Osteoblast (primary cell): ENCODE measurements around the gene JMJD1C. TPM values are rescaled to one million over a fixed set of nuclear protein-coding genes. Genes with fewer than 3 reads are reported as not detected.

Experiments used
- DNase-seq: peaks from one replicate; pipeline ENCODE4 v3.0.0; 2011; ENCODE audit warnings: low spot score, mixed read lengths; ENCODE audit not compliant: insufficient read length; ENCODE audit errors: missing footprints
- H2AFZ ChIP-seq: 2 replicates; pipeline ENCODE4 v1.6.0; 2011; ENCODE audit warnings: mild to moderate bottlenecking, low read length
- H3K27ac ChIP-seq: 2 replicates; pipeline ENCODE4 v1.5.1; 2011; ENCODE audit warnings: mild to moderate bottlenecking, low read depth, low read length, moderate library complexity
- H3K27me3 ChIP-seq: 2 replicates; pipeline ENCODE4 v1.6.0; 2012; ENCODE audit warnings: mild to moderate bottlenecking, control low read depth, inconsistent platforms, low read length, moderate library complexity; ENCODE audit not compliant: insufficient read depth
- H3K36me3 ChIP-seq: 2 replicates; pipeline ENCODE4 v1.5.1; 2011; ENCODE audit warnings: mild to moderate bottlenecking, low read length, control low read depth, moderate library complexity; ENCODE audit not compliant: insufficient read depth
- H3K4me1 ChIP-seq: 2 replicates; pipeline ENCODE4 v1.5.1; 2011; ENCODE audit warnings: mild to moderate bottlenecking, low read length, control low read depth, moderate library complexity; ENCODE audit not compliant: insufficient read depth
- H3K4me2 ChIP-seq: 2 replicates; pipeline ENCODE4 v1.6.0; 2011; ENCODE audit warnings: mild to moderate bottlenecking, low read length; ENCODE audit not compliant: insufficient read depth
- H3K4me3 ChIP-seq: fragments of 200-600 bp; sonication (generic); 3 replicates; pipeline ENCODE4 v1.5.1; 2012; ENCODE audit warnings: mild to moderate bottlenecking, low read length, inconsistent platforms; ENCODE audit not compliant: insufficient read depth
- H3K79me2 ChIP-seq: 2 replicates; pipeline ENCODE4 v1.6.0; 2012; ENCODE audit warnings: mild to moderate bottlenecking, low read length, control low read depth, inconsistent platforms; ENCODE audit not compliant: insufficient read depth
- H3K9me3 ChIP-seq: 2 replicates; pipeline ENCODE4 v1.5.1; 2011; ENCODE audit warnings: low read depth, low read length, control low read depth
- H4K20me1 ChIP-seq: 2 replicates; pipeline ENCODE4 v1.6.0; 2012; ENCODE audit warnings: mild to moderate bottlenecking, low read length, control low read depth; ENCODE audit not compliant: insufficient read depth
- CTCF ChIP-seq: IDR thresholded peaks from 2 replicates; pipeline ENCODE4 v1.5.1; 2011; ENCODE audit warnings: mild to moderate bottlenecking, low read depth, low read length, moderate library complexity; ENCODE audit errors: extremely low read depth
- total RNA-seq: library from RNA; depleted of rRNA; stranded (reverse); fragments of >200 nt; gene quantifications from 2 replicates; pipeline ENCODE4 v1.2.3, GENCODE V29; 2012

The JMJD1C gene
- total RNA-seq, 1 donor, result 92.6 TPM

- H3K4me1 ChIP-seq, result peaks cover 13% of the 10 kb centered on the region
- H3K79me2 ChIP-seq, result peaks cover 98% of the 10 kb centered on the region
- H3K4me3 ChIP-seq, result no peak overlapping the region
- H3K27ac ChIP-seq, result no peak overlapping the region
- no peaks in the 10 kb centered on the region for H3K27me3 ChIP-seq
- no peaks in the 10 kb centered on the region for H3K9me3 ChIP-seq
- no peak overlapping the region for H3K4me2 ChIP-seq
- peaks cover 9% of the 10 kb centered on the region for H3K36me3 ChIP-seq
- no peaks in the 10 kb centered on the region for H4K20me1 ChIP-seq
- no peak overlapping the region for H2AFZ ChIP-seq
- no peak for DNase-seq
- no peak for TF ChIP-seq CTCF
These were observed 203.2 kb downstream of the JMJD1C start for GRCh38 chr10:63262430-63263073.

GRCh38 chr10:63261496-63261895 is 204.3 kb downstream of the JMJD1C start:
- no peak overlapping the region for H3K4me2 ChIP-seq
- no peaks in the 10 kb centered on the region for H3K27me3 ChIP-seq
- no peaks in the 10 kb centered on the region for H3K9me3 ChIP-seq
- TF ChIP-seq CTCF, result no peak
- no peak for DNase-seq
- H3K79me2 ChIP-seq, result peaks cover 98% of the 10 kb centered on the region
- H3K27ac ChIP-seq, result no peak overlapping the region
- peaks cover 9% of the 10 kb centered on the region for H3K36me3 ChIP-seq
- H3K4me1 ChIP-seq, result peaks cover 16% of the 10 kb centered on the region
- no peak overlapping the region for H3K4me3 ChIP-seq
- H4K20me1 ChIP-seq, result no peaks in the 10 kb centered on the region
- no peak overlapping the region for H2AFZ ChIP-seq

- DNase-seq, result no peak
- H2AFZ ChIP-seq, result no peak overlapping the region
- no peak overlapping the region for H3K4me3 ChIP-seq
- no peak for TF ChIP-seq CTCF
- no peaks in the 10 kb centered on the region for H3K27me3 ChIP-seq
- peaks cover 97% of the 10 kb centered on the region for H3K79me2 ChIP-seq
- peaks cover 9% of the 10 kb centered on the region for H3K36me3 ChIP-seq
- peaks cover 18% of the 10 kb centered on the region for H3K4me1 ChIP-seq
- H4K20me1 ChIP-seq, result no peaks in the 10 kb centered on the region
- H3K4me2 ChIP-seq, result no peak overlapping the region
- no peak overlapping the region for H3K27ac ChIP-seq
- no peaks in the 10 kb centered on the region for H3K9me3 ChIP-seq
These were observed 204.9 kb downstream of the JMJD1C start for GRCh38 chr10:63260860-63261251.

GRCh38 chr10:63260103-63260859 is 205.5 kb downstream of the JMJD1C start:
- peaks cover 9% of the 10 kb centered on the region for H3K36me3 ChIP-seq
- H3K27me3 ChIP-seq, result no peaks in the 10 kb centered on the region
- H3K79me2 ChIP-seq, result peaks cover 97% of the 10 kb centered on the region
- no peaks in the 10 kb centered on the region for H3K9me3 ChIP-seq
- H3K4me2 ChIP-seq, result no peak overlapping the region
- no peak for TF ChIP-seq CTCF
- no peak overlapping the region for H3K27ac ChIP-seq
- H2AFZ ChIP-seq, result no peak overlapping the region
- H3K4me3 ChIP-seq, result no peak overlapping the region
- peaks cover 18% of the 10 kb centered on the region for H3K4me1 ChIP-seq
- DNase-seq, result no peak
- peaks cover 5% of the 10 kb centered on the region for H4K20me1 ChIP-seq
